ENCODE measurements around the gene MRPS24.

DNA sequence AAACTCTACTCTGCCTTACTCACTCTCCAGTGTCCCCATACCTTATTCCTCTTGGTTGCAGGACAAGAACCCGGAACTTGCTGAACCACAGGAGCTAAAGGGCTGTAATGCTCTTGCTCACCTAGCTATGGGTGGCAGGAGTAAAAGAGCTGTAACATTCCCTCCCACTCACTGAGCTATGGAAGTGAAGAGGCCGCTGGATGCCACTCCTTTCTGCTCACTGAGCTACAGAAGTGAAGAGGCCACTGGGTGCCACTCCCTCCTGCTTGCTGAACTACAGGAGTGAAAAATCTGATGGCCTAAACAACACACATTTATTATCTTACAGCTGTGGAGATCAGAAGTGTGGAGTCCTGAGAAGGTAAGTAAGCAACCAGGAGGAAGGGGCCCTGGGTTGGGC is 17.5 kb downstream of the MRPS24 start:
- TF ChIP-seq GATA2 (IDR thresholded peaks at IDR 0.05; ENCODE audit: low read depth, low read length): no peak
- TF ChIP-seq GATA3 (IDR thresholded peaks at IDR 0.05; ENCODE audit: low read depth, low read length): no peak
